Vagina (tissue), 2 donors: ENCODE data around the gene CACNA1C.

Experiments used
- CTCF ChIP-seq, 3 experiments: fragments of 450-650 bp in 2 of 3; fragments of 200-600 bp in 1 of 3; sonication (generic) in 1 of 3; IDR thresholded peaks; one replicate each; pipeline ENCODE4 v1.5.1; 2017 to 2019; ENCODE audit warnings: antibody characterized with exemption in 3 of 3, mild to moderate bottlenecking in 2 of 3, moderate library complexity in 2 of 3
- POLR2A ChIP-seq, 2 donors: fragments of 450-650 bp; IDR thresholded peaks; one replicate each; pipeline ENCODE4 v1.6.1; 2017; ENCODE audit warnings: antibody characterized with exemption in 2 of 2, mild to moderate bottlenecking in 2 of 2, moderate library complexity in 2 of 2
- POLR2AphosphoS5 ChIP-seq, 2 donors: sonication (generic); formaldehyde crosslinking; IDR thresholded peaks; one replicate each; pipeline ENCODE4 v1.9.0; 2017; ENCODE audit warnings: antibody characterized with exemption in 2 of 2, mild to moderate bottlenecking in 2 of 2, low read depth in 1 of 2; ENCODE audit not compliant: insufficient read depth in 1 of 2

GRCh38 chr12:2243275-2243674, 190.5 kb downstream of the CACNA1C start:
- TF ChIP-seq POLR2A (IDR thresholded peaks at IDR 0.05) (no peak), CTCF (IDR thresholded peaks at IDR 0.05) (no peak), POLR2AphosphoS5 (IDR thresholded peaks at IDR 0.05; ENCODE audit: insufficient read depth in 1 of 2, low read depth in 1 of 2) (no peak)
